WTC11 (cell line): Measurements from ENCODE around the gene HIP1.

Experiments used
- AFF4 ChIP-seq: sonication (generic); formaldehyde crosslinking; IDR thresholded peaks from 2 replicates; pipeline ENCODE4 v1.8.1; 2023; ENCODE audit warnings: mild to moderate bottlenecking, missing genetic modification reagents, borderline replicate concordance
- ATF3 ChIP-seq: sonication (generic); formaldehyde crosslinking; conservative IDR thresholded peaks from 2 replicates; pipeline ENCODE4 v1.8.1; 2022; ENCODE audit warnings: mild to moderate bottlenecking, missing genetic modification reagents
- CREM ChIP-seq: sonication (generic); formaldehyde crosslinking; IDR thresholded peaks from 2 replicates; pipeline ENCODE4 v1.8.1; 2022; ENCODE audit warnings: mild to moderate bottlenecking, missing genetic modification reagents, moderate library complexity
- CTCF ChIP-seq: fragments of 200-600 bp; IDR thresholded peaks from 2 replicates; pipeline ENCODE4 v1.8.0; 2022; ENCODE audit warnings: antibody characterized with exemption
- ESRRA ChIP-seq: sonication (generic); formaldehyde crosslinking; IDR thresholded peaks from 2 replicates; pipeline ENCODE4 v1.8.1; 2022; ENCODE audit warnings: mild to moderate bottlenecking, missing genetic modification reagents, borderline replicate concordance
- GTF2I ChIP-seq: fragments of 250-450 bp; sonication (Bioruptor Pico); conservative IDR thresholded peaks from 2 replicates; pipeline ENCODE4 v1.4.0; 2021; ENCODE audit warnings: mild to moderate bottlenecking
- HMGXB4 ChIP-seq: sonication (generic); formaldehyde crosslinking; IDR thresholded peaks from 2 replicates; pipeline ENCODE4 v1.8.1; 2023; ENCODE audit warnings: mild to moderate bottlenecking, moderate library complexity, missing genetic modification reagents
- IRF2 ChIP-seq: sonication (generic); formaldehyde crosslinking; IDR thresholded peaks from 2 replicates; pipeline ENCODE4 v1.8.0; 2022; ENCODE audit warnings: low read depth, missing genetic modification reagents, borderline replicate concordance
- SMAD3 ChIP-seq: sonication (generic); formaldehyde crosslinking; IDR thresholded peaks from 2 replicates; pipeline ENCODE4 v1.8.0; 2022; ENCODE audit warnings: missing genetic modification reagents, mild to moderate bottlenecking, borderline replicate concordance
- USF2 ChIP-seq: sonication (generic); formaldehyde crosslinking; IDR thresholded peaks from 2 replicates; pipeline ENCODE4 v1.8.1; 2023; ENCODE audit warnings: mild to moderate bottlenecking, missing genetic modification reagents, moderate library complexity
- ZBTB21 ChIP-seq: sonication (generic); formaldehyde crosslinking; IDR thresholded peaks from 2 replicates; pipeline ENCODE4 v1.8.1; 2023; ENCODE audit warnings: mild to moderate bottlenecking, missing genetic modification reagents, borderline replicate concordance
- ZNF232 ChIP-seq: sonication (generic); formaldehyde crosslinking; IDR thresholded peaks from 2 replicates; pipeline ENCODE4 v1.8.0; 2022; ENCODE audit warnings: mild to moderate bottlenecking, missing genetic modification reagents
- ZNF317 ChIP-seq: sonication (generic); formaldehyde crosslinking; IDR thresholded peaks from 2 replicates; pipeline ENCODE4 v1.8.1; 2023; ENCODE audit warnings: low read depth, mild to moderate bottlenecking, moderate library complexity, missing genetic modification reagents, borderline replicate concordance

- no peak for TF ChIP-seq GTF2I
- TF ChIP-seq CREM (CRISPR knock-in tag): no peak
- TF ChIP-seq IRF2: no peak
- TF ChIP-seq SMAD3 (CRISPR knock-in tag): no peak
- no peak for TF ChIP-seq CTCF
- TF ChIP-seq ZNF317 (CRISPR knock-in tag): no peak
- no peak for TF ChIP-seq ATF3 (CRISPR knock-in tag)
- TF ChIP-seq AFF4: no peak
- no peak for TF ChIP-seq ZBTB21 (CRISPR knock-in tag)
- TF ChIP-seq HMGXB4: no peak
- no peak for TF ChIP-seq ZNF232
- no peak for TF ChIP-seq USF2 (CRISPR knock-in tag)
- TF ChIP-seq ESRRA (CRISPR knock-in tag): no peak
These were observed 163.1 kb downstream of the HIP1 start for GRCh38 chr7:75575488-75576121.
